GM13976 (cell line): Measurements from ENCODE around the gene BCL2L15.

Source experiments
- DNase-seq: peaks from one replicate; pipeline ENCODE4 v3.0.0; 2012; ENCODE audit warnings: low spot score
- CTCF ChIP-seq: IDR thresholded peaks from 2 replicates; pipeline ENCODE4 v1.5.1; 2012; ENCODE audit warnings: borderline replicate concordance, mild to moderate bottlenecking; ENCODE audit not compliant: insufficient read depth; ENCODE audit errors: extremely low read depth, missing control alignments, control extremely low read depth
- in situ Hi-C: fragments of 300-500 bp; cut with MboI; formaldehyde crosslinking; loops from one replicate; pipeline ENCODE4 v1.12.0; 2022; ENCODE audit warnings: low sequenced_read_pairs, mixed read lengths, inconsistent platforms; ENCODE audit not compliant: unreplicated experiment

BCL2L15 gene

GRCh38 chr1:113886417-113887401 is 672 bp downstream of the BCL2L15 start:
- TF ChIP-seq CTCF = no peak
- in situ Hi-C loops = no loop called here
- no peak for DNase-seq

- DNase-seq = no peak
- in situ Hi-C loops = no loop called here
Measured at GRCh38 chr1:113881661-113882060, 5.7 kb downstream of the BCL2L15 start.

GRCh38 chr1:113879739-113880038 is 7.7 kb downstream of the BCL2L15 start:
- TF ChIP-seq CTCF = no peak
- in situ Hi-C loops = no loop called here
- DNase-seq = no peak

More at GRCh38 chr1:113881661-113882060, 5.7 kb downstream of the BCL2L15 start:
- TF ChIP-seq CTCF = no peak

GRCh38 chr1:113876176-113876575 is 11.2 kb downstream of the BCL2L15 start:
- DNase-seq = no peak
- TF ChIP-seq CTCF = no peak
- in situ Hi-C loops = no loop called here

GRCh38 chr1:113875714-113876113 is 11.7 kb downstream of the BCL2L15 start:
- TF ChIP-seq CTCF = no peak
- no peak for DNase-seq
- in situ Hi-C loops = no loop called here

- peak; percentile 53 for TF ChIP-seq CTCF
- DNase-seq = no peak
- in situ Hi-C loops = no loop called here
Measured at GRCh38 chr1:113874012-113874879, 13.1 kb downstream of the BCL2L15 start.
